Measurements from ENCODE around the gene COL3A1. TPM values are rescaled to one million over a fixed set of nuclear protein-coding genes. Genes with fewer than 3 reads are reported as not detected.

Gene COL3A1
- total and polyA plus RNA-seq, 9 donors, result 4,146 to 9,318 (median 6,715) TPM

DNA sequence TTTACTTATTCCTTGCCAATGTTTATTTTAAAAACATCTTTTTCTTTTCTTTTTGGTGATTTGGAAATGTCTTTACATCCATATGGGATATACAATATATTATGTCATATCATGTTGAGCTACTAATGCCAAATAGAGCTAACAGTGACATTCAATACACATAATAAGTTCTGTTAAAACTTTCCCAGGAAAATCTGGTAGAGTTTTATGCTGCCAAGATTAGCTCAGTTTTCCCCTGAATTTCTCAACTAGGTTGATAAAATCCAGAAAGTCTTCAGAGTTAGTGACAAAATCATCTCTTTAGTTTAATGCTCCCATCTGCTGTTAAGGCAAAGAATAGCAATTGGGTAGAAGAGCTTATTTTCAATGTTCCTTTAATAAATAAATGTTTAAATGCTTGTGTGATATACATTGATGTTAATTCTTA is 9.9 kb downstream of the COL3A1 start:
- Histone ChIP-seq H3K27ac (ENCODE audit: low read length) (peak overlapping the region; percentile 82), H3K27me3 (ENCODE audit: control insufficient read depth, insufficient read depth, low read length) (no peaks in the 10 kb centered on the region), H3K9me3 (replicated peaks; ENCODE audit: control insufficient read depth, low read depth, low read length) (no peaks in the 10 kb centered on the region), H3K36me3 (ENCODE audit: control insufficient read depth, insufficient read depth, low read length) (peaks cover 6% of the 10 kb centered on the region), H3K4me3 (ENCODE audit: low read length) (peak overlapping the region; percentile 18), H3K4me1 (ENCODE audit: control insufficient read depth, insufficient read depth, low read length) (peaks cover 3% of the 10 kb centered on the region)
- DNase-seq, result peak; percentile 94

DNA sequence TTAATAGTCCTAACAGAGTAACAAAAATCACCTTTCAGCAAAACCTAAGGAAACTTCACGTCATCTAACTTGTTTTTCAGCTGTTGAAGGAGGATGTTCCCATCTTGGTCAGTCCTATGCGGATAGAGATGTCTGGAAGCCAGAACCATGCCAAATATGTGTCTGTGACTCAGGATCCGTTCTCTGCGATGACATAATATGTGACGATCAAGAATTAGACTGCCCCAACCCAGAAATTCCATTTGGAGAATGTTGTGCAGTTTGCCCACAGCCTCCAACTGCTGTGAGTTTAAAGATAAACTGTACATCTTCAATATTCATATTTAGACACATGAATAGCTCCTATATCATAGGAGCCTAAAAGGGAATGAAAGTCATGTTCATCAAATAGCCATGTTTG is 10.5 kb downstream of the COL3A1 start:
- H3K9me3 ChIP-seq (replicated peaks; ENCODE audit: control insufficient read depth, low read depth, low read length), result no peaks in the 10 kb centered on the region
- WGBS (ENCODE audit: insufficient coverage), result no CpG with 5 or more reads among the region's 5 CpGs
- H3K27ac ChIP-seq (ENCODE audit: low read length), result peak overlapping the region; percentile 82
- peak; percentile 94 for DNase-seq
- peaks cover 3% of the 10 kb centered on the region for H3K4me1 ChIP-seq (ENCODE audit: control insufficient read depth, insufficient read depth, low read length)
- H3K27me3 ChIP-seq (ENCODE audit: control insufficient read depth, insufficient read depth, low read length), result no peaks in the 10 kb centered on the region
- no peak overlapping the region for H3K4me3 ChIP-seq (ENCODE audit: low read length)
- peaks cover 6% of the 10 kb centered on the region for H3K36me3 ChIP-seq (ENCODE audit: control insufficient read depth, insufficient read depth, low read length)

DNA sequence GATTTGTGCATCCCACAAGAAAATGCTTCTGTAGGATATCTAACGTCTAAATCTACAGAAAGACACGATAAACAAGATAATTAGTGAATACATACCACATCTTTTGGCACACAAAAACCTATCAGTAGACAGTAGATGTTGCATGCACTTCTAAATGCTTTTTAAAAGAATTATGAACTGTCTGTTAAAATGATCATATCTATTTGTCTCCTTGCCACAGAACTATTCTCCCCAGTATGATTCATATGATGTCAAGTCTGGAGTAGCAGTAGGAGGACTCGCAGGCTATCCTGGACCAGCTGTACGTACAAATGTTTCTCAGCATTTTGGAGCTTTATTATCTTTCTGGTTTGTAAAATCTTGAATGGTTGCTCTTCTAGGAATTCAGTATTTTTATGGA is 12.7 kb downstream of the COL3A1 start:
- Histone ChIP-seq H3K27me3 (ENCODE audit: control insufficient read depth, insufficient read depth, low read length) (no peaks in the 10 kb centered on the region), H3K36me3 (ENCODE audit: control insufficient read depth, insufficient read depth, low read length) (peaks cover 12% of the 10 kb centered on the region), H3K9me3 (replicated peaks; ENCODE audit: control insufficient read depth, low read depth, low read length) (no peaks in the 10 kb centered on the region), H3K27ac (ENCODE audit: low read length) (peak overlapping the region; percentile 82), H3K4me1 (ENCODE audit: control insufficient read depth, insufficient read depth, low read length) (peaks cover 3% of the 10 kb centered on the region), H3K4me3 (ENCODE audit: low read length) (no peak overlapping the region)
- no CpG with 5 or more reads among the region's 4 CpGs for WGBS (ENCODE audit: insufficient coverage)
- peak; percentile 63 for DNase-seq

DNA sequence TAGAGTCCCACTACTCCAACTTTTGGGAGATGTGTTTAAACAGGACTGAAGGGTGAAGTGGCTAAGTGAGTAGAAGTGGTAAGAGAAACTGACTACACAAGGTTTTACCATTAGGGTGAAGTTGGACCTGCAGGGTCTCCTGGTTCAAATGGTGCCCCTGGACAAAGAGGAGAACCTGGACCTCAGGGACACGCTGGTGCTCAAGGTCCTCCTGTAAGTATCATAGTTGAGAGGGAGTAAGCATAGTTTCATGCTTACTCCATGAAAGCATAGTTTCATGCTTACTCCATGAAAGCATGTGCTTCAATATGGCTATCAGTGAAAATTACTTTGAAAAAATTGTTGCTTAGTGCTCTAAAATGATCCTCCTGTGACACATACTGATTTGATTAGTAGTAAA is 19.1 kb downstream of the COL3A1 start:
- Histone ChIP-seq H3K4me1 (ENCODE audit: control insufficient read depth, insufficient read depth, low read length) (peaks cover 2% of the 10 kb centered on the region), H3K36me3 (ENCODE audit: control insufficient read depth, insufficient read depth, low read length) (peaks cover 45% of the 10 kb centered on the region), H3K4me3 (ENCODE audit: low read length) (no peak overlapping the region), H3K9me3 (replicated peaks; ENCODE audit: control insufficient read depth, low read depth, low read length) (no peaks in the 10 kb centered on the region), H3K27me3 (ENCODE audit: control insufficient read depth, insufficient read depth, low read length) (no peaks in the 10 kb centered on the region), H3K27ac (ENCODE audit: low read length) (peak overlapping the region; percentile 64)
- DNase-seq, result peak; percentile 60
- WGBS (ENCODE audit: insufficient coverage), result no CpG with 5 or more reads among the region's 1 CpG

DNA sequence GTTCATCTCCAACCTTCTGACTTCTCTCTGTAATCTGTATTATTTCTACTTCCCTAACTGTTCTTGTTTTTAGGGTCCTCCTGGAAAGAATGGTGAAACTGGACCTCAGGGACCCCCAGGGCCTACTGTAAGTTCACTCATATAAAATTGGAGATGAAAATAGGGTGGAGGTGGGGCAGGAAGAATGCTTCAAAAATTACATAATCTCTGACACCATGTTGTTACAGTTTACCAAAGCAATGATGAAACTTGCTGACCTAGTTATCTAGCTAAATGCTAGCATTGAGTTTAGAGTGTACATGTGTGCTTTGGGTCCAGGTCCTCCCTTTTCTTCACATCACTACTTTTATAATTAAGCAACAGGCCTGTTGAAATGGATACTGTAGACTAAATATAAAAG is 23.1 kb downstream of the COL3A1 start:
- Histone ChIP-seq H3K27ac (ENCODE audit: low read length) (peak overlapping the region; percentile 57), H3K36me3 (ENCODE audit: control insufficient read depth, insufficient read depth, low read length) (peaks cover 53% of the 10 kb centered on the region), H3K4me3 (ENCODE audit: low read length) (no peak overlapping the region), H3K27me3 (ENCODE audit: control insufficient read depth, insufficient read depth, low read length) (no peaks in the 10 kb centered on the region), H3K9me3 (replicated peaks; ENCODE audit: control insufficient read depth, low read depth, low read length) (no peaks in the 10 kb centered on the region), H3K4me1 (ENCODE audit: control insufficient read depth, insufficient read depth, low read length) (peaks cover 7% of the 10 kb centered on the region)
- DNase-seq, result peak; percentile 80

DNA sequence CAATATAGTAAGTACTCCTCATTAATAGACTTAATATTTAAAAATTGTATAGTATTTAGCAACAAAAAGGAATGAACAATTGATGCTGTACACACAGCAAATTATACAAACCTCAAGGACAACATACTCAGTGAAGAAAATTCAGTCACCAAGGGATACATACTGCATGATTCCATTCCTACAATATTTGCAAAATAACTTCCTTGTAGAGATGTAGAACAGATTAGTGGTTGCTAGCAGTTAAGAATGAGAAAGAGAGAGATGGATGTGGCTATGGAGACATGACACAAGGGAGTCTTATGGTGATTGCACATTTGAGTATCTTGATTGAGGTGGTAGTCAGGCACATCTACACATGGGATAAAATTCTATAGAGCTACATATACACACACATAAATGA is 26.0 kb downstream of the COL3A1 start:
- Histone ChIP-seq H3K9me3 (replicated peaks; ENCODE audit: control insufficient read depth, low read depth, low read length) (no peaks in the 10 kb centered on the region), H3K4me3 (ENCODE audit: low read length) (no peak overlapping the region), H3K27me3 (ENCODE audit: control insufficient read depth, insufficient read depth, low read length) (no peaks in the 10 kb centered on the region), H3K36me3 (ENCODE audit: control insufficient read depth, insufficient read depth, low read length) (peaks cover 45% of the 10 kb centered on the region), H3K27ac (ENCODE audit: low read length) (peak overlapping the region; percentile 67), H3K4me1 (ENCODE audit: control insufficient read depth, insufficient read depth, low read length) (peaks cover 5% of the 10 kb centered on the region)
- no peak for DNase-seq

DNA sequence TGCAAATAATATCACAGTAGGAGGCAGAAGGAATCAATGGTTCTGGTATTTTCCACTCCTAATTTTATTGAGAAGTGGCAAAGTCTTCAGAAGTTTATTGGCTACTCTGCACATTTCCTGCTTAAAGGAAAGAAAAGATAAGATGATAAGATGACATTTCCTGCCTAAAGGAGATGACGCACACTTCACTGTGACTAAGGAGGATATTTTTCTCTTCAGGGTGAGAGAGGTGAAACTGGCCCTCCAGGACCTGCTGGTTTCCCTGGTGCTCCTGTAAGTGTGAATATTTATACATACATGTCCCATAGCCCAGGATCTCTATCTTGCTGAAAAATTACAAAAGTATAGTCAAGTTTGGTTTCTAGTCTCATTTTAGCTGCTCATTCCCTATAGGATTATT is 27.9 kb downstream of the COL3A1 start:
- H3K4me3 ChIP-seq (ENCODE audit: low read length), result no peak overlapping the region
- peaks cover 46% of the 10 kb centered on the region for H3K36me3 ChIP-seq (ENCODE audit: control insufficient read depth, insufficient read depth, low read length)
- H3K27ac ChIP-seq (ENCODE audit: low read length), result peak overlapping the region; percentile 18
- no peaks in the 10 kb centered on the region for H3K27me3 ChIP-seq (ENCODE audit: control insufficient read depth, insufficient read depth, low read length)
- no CpG with 5 or more reads among the region's 1 CpG for WGBS (ENCODE audit: insufficient coverage)
- no peaks in the 10 kb centered on the region for H3K9me3 ChIP-seq (replicated peaks; ENCODE audit: control insufficient read depth, low read depth, low read length)
- no peak for DNase-seq
- H3K4me1 ChIP-seq (ENCODE audit: control insufficient read depth, insufficient read depth, low read length), result peaks cover 5% of the 10 kb centered on the region

DNA sequence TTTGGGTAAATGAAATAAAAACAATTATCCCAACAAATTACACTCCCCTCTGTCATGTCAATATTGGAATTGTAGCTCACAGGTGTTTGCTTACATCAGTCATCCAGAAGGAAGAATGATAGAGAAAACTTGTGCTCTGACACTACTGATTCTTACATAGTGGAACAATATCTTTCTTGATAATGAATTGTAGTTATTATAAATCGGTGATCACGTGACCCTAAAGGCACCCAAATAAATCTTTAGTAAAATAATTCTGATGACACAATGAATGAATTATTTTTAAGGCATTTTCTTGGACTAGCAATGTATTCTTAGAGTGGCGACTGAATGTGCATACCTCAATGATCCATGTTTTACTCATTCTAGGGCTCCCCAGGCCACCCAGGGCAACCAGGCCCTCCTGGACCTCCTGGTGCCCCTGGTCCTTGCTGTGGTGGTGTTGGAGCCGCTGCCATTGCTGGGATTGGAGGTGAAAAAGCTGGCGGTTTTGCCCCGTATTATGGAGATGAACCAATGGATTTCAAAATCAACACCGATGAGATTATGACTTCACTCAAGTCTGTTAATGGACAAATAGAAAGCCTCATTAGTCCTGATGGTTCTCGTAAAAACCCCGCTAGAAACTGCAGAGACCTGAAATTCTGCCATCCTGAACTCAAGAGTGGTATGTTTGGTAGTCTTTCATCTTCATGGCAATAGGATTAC is 34.5 kb downstream of the COL3A1 start:
- Histone ChIP-seq H3K27ac (ENCODE audit: low read length) (peak overlapping the region; percentile 23), H3K4me3 (ENCODE audit: low read length) (no peak overlapping the region), H3K9me3 (replicated peaks; ENCODE audit: control insufficient read depth, low read depth, low read length) (no peaks in the 10 kb centered on the region), H3K4me1 (ENCODE audit: control insufficient read depth, insufficient read depth, low read length) (no peaks in the 10 kb centered on the region), H3K36me3 (ENCODE audit: control insufficient read depth, insufficient read depth, low read length) (peaks cover 37% of the 10 kb centered on the region), H3K27me3 (ENCODE audit: control insufficient read depth, insufficient read depth, low read length) (no peaks in the 10 kb centered on the region)
- DNase-seq, result no peak
- WGBS (ENCODE audit: insufficient coverage), result 75% methylated on average over 3 of the region's 9 CpGs

DNA sequence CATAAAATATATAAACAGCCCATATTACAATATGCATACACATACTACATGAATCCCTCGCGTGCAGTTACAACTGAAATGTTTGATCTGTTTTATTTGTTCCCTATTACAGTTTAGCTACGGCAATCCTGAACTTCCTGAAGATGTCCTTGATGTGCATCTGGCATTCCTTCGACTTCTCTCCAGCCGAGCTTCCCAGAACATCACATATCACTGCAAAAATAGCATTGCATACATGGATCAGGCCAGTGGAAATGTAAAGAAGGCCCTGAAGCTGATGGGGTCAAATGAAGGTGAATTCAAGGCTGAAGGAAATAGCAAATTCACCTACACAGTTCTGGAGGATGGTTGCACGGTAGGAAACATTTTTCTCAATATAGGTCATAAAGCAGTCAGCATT is 36.4 kb downstream of the COL3A1 start:
- no peaks in the 10 kb centered on the region for H3K9me3 ChIP-seq (replicated peaks; ENCODE audit: control insufficient read depth, low read depth, low read length)
- H3K4me1 ChIP-seq (ENCODE audit: control insufficient read depth, insufficient read depth, low read length), result no peaks in the 10 kb centered on the region
- H3K27ac ChIP-seq (ENCODE audit: low read length), result peak overlapping the region; percentile 23
- H3K36me3 ChIP-seq (ENCODE audit: control insufficient read depth, insufficient read depth, low read length), result peaks cover 28% of the 10 kb centered on the region
- no CpG with 5 or more reads among the region's 6 CpGs for WGBS (ENCODE audit: insufficient coverage)
- no peaks in the 10 kb centered on the region for H3K27me3 ChIP-seq (ENCODE audit: control insufficient read depth, insufficient read depth, low read length)
- no peak for DNase-seq
- no peak overlapping the region for H3K4me3 ChIP-seq (ENCODE audit: low read length)

DNA sequence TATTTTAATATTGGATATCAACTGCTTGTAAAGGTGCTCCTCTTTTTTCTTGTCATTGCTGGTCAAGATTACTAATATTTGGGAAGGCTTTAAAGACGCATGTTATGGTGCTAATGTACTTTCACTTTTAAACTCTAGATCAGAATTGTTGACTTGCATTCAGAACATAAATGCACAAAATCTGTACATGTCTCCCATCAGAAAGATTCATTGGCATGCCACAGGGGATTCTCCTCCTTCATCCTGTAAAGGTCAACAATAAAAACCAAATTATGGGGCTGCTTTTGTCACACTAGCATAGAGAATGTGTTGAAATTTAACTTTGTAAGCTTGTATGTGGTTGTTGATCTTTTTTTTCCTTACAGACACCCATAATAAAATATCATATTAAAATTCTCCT is 38.2 kb downstream of the COL3A1 start:
- Histone ChIP-seq H3K4me3 (ENCODE audit: low read length) (no peak overlapping the region), H3K27ac (ENCODE audit: low read length) (no peak overlapping the region), H3K4me1 (ENCODE audit: control insufficient read depth, insufficient read depth, low read length) (no peaks in the 10 kb centered on the region), H3K9me3 (replicated peaks; ENCODE audit: control insufficient read depth, low read depth, low read length) (no peaks in the 10 kb centered on the region), H3K36me3 (ENCODE audit: control insufficient read depth, insufficient read depth, low read length) (peaks cover 17% of the 10 kb centered on the region), H3K27me3 (ENCODE audit: control insufficient read depth, insufficient read depth, low read length) (no peaks in the 10 kb centered on the region)
- DNase-seq, result no peak
- no CpG with 5 or more reads among the region's 1 CpG for WGBS (ENCODE audit: insufficient coverage)

DNA sequence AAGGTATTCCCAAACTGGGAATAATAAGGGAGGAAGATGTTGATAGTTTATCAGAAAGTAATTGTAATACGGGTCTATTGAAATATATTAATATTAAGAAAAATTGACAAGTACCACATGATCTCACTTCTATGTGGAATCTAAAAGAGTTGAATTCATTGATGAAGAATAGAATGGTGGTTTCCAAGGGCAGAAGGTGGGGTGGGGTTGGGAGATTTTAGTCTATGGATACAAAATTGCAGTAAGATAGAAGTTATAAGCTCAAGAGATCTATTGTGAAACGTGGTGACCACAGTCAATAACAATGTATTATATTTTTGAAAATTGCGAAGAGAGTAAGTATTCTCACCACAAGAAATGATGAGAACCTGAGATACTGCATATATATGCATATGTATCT is 38.9 kb downstream of the COL3A1 start:
- no peak for DNase-seq
- Histone ChIP-seq H3K4me1 (ENCODE audit: control insufficient read depth, insufficient read depth, low read length) (no peaks in the 10 kb centered on the region), H3K9me3 (replicated peaks; ENCODE audit: control insufficient read depth, low read depth, low read length) (no peaks in the 10 kb centered on the region), H3K36me3 (ENCODE audit: control insufficient read depth, insufficient read depth, low read length) (peaks cover 12% of the 10 kb centered on the region), H3K27ac (ENCODE audit: low read length) (peak overlapping the region; percentile 11), H3K27me3 (ENCODE audit: control insufficient read depth, insufficient read depth, low read length) (no peaks in the 10 kb centered on the region), H3K4me3 (ENCODE audit: low read length) (no peak overlapping the region)
- WGBS (ENCODE audit: insufficient coverage), result no CpG with 5 or more reads among the region's 3 CpGs
